H1 (cell line): ENCODE results near the gene CEP85L. TPM values are rescaled to one million over a fixed set of nuclear protein-coding genes. Genes with fewer than 3 reads are reported as not detected.

Experiments
- CBX8 ChIP-seq: fragments of 300-800, 300-1000 bp; sonication (generic); IDR thresholded peaks from 2 replicates; pipeline ENCODE4 v1.7.1; 2016; ENCODE audit warnings: low read depth, low read length, borderline replicate concordance
- CHD1 ChIP-seq: IDR thresholded peaks from 2 replicates; pipeline ENCODE4 v1.6.1; 2012; ENCODE audit warnings: low read depth, low read length, improper control_type of control experiment
- EZH2 ChIP-seq: fragments of 200-600 bp; sonication (generic); IDR thresholded peaks from 2 replicates; pipeline ENCODE4 v1.7.1; 2012; ENCODE audit warnings: low read depth, mild to moderate bottlenecking, moderate library complexity, low read length, inconsistent platforms; ENCODE audit not compliant: severe bottlenecking
- PHF8 ChIP-seq: fragments of 200-600 bp; sonication (generic); conservative IDR thresholded peaks from 2 replicates; pipeline ENCODE4 v1.7.1; 2012; ENCODE audit warnings: low read depth, mild to moderate bottlenecking, inconsistent platforms, low read length, moderate library complexity
- POLR2AphosphoS5 ChIP-seq: IDR thresholded peaks from 2 replicates; pipeline ENCODE4 v1.6.1; 2011; ENCODE audit warnings: low read depth, low read length
- RFX5 ChIP-seq: IDR thresholded peaks from 2 replicates; pipeline ENCODE4 v1.6.1; 2011; ENCODE audit warnings: low read depth, low read length, improper control_type of control experiment, borderline replicate concordance
- SP4 ChIP-seq: IDR thresholded peaks from 2 replicates; pipeline ENCODE4 v1.6.1; 2012; ENCODE audit warnings: low read length, inconsistent platforms
- polyA plus RNA-seq, 7 experiments: library from polyadenylated mRNA; depleted of rRNA in 3 of 7; stranded (reverse) in 5 of 7; unstranded in 2 of 7; fragments of >200 nt in 5 of 7; fragments of 200-250 nt in 2 of 7; gene quantifications; 1 replicate in 5 of 7; 2 replicates in 1 of 7; 4 replicates in 1 of 7; pipeline versions ENCODE4 v1.2.1 to v1.2.3, GENCODE V29; 2011 to 2013; ENCODE audit warnings: missing spikeins in 2 of 7, mixed read lengths in 2 of 7
- total RNA-seq: library from RNA; stranded (reverse); fragmentation: NEBNext Ultra II Directional; extraction: Animal tissue kit (Norgen Biotek cat#: 25700); gene quantifications from 2 replicates; pipeline ENCODE4 v1.2.1, GENCODE V29; 2021

Gene CEP85L
- total and polyA plus RNA-seq, 2 of the 8 experiments (the other 6 are each of a cell fraction or from before 2014, with no cell fraction given), result 3.2 to 27.6 TPM

- TF ChIP-seq PHF8 (no peak), EZH2 (no peak), SP4 (no peak), CBX8 (no peak), POLR2AphosphoS5 (no peak), CHD1 (no peak), RFX5 (no peak)
Measured at GRCh38 chr6:118697554-118697953, 46.2 kb upstream of the CEP85L start (continued).
